Mesenchymal stem cell (in vitro differentiated cells and primary cell): ENCODE results near the gene ZNF30.

Source experiments
- DNase-seq: peaks from one replicate; pipeline ENCODE4 v3.0.0-alpha.2; 2013
- H2AFZ ChIP-seq: one replicate; pipeline ENCODE4 v1.6.1; 2013; ENCODE audit warnings: low read depth, mild to moderate bottlenecking, control low read depth, inconsistent platforms, low read length, moderate library complexity
- H2AK5ac ChIP-seq: 2 replicates; pipeline ENCODE4 v1.6.1; 2013; ENCODE audit warnings: low read length, moderate library complexity, mild to moderate bottlenecking, inconsistent platforms; ENCODE audit not compliant: severe bottlenecking
- H2BK120ac ChIP-seq: one replicate; pipeline ENCODE4 v1.6.1; 2013; ENCODE audit warnings: low read depth, mild to moderate bottlenecking, inconsistent platforms, low read length, moderate library complexity
- H2BK12ac ChIP-seq, 2 experiments: one replicate each; pipeline ENCODE4 v1.6.1; 2013; ENCODE audit warnings: inconsistent platforms in 2 of 2, low read length in 2 of 2, mild to moderate bottlenecking in 2 of 2, moderate library complexity in 2 of 2, control low read depth in 1 of 2
- H2BK15ac ChIP-seq: one replicate; pipeline ENCODE4 v1.6.1; 2013; ENCODE audit warnings: mild to moderate bottlenecking, low read depth, inconsistent platforms; ENCODE audit not compliant: poor library complexity, severe bottlenecking
- H2BK5ac ChIP-seq: 2 replicates; pipeline ENCODE4 v1.6.1; 2013; ENCODE audit warnings: low read depth, mild to moderate bottlenecking, low read length, control low read depth, inconsistent platforms; ENCODE audit not compliant: poor library complexity, severe bottlenecking
- H3K14ac ChIP-seq, 2 experiments: one replicate each; pipeline ENCODE4 v1.6.1; 2013; ENCODE audit warnings: inconsistent platforms in 2 of 2, low read length in 2 of 2, control low read depth in 1 of 2, mild to moderate bottlenecking in 1 of 2, moderate library complexity in 1 of 2
- H3K18ac ChIP-seq, 2 experiments: one replicate each; pipeline ENCODE4 v1.6.1; 2013; ENCODE audit warnings: inconsistent platforms in 2 of 2, low read length in 2 of 2, control low read depth in 1 of 2, low read depth in 1 of 2, mild to moderate bottlenecking in 1 of 2
- H3K23ac ChIP-seq, 2 experiments: one replicate each; pipeline ENCODE4 v1.6.1; 2013; ENCODE audit warnings: inconsistent platforms in 2 of 2, low read length in 2 of 2, mild to moderate bottlenecking in 2 of 2, moderate library complexity in 2 of 2, control low read depth in 1 of 2
- H3K27ac ChIP-seq: 2 replicates; pipeline ENCODE4 v1.5.1; 2013; ENCODE audit warnings: mild to moderate bottlenecking, moderate library complexity, low read length, control low read depth, inconsistent platforms; ENCODE audit not compliant: poor library complexity, severe bottlenecking
- H3K27me3 ChIP-seq, 2 experiments: 2 replicates each; pipeline versions ENCODE4 v1.6.1 to v1.7.0; 2013; ENCODE audit warnings: low read length in 2 of 2, mild to moderate bottlenecking in 2 of 2, moderate library complexity in 2 of 2, control low read depth in 1 of 2, inconsistent platforms in 1 of 2; ENCODE audit not compliant: control insufficient read depth in 1 of 2, insufficient read depth in 1 of 2
- H3K36me3 ChIP-seq, 2 experiments: 2 replicates each; pipeline versions ENCODE4 v1.6.1 to v1.7.0; 2013; ENCODE audit warnings: low read length in 2 of 2, control low read depth in 1 of 2, inconsistent platforms in 1 of 2, low read depth in 1 of 2, mild to moderate bottlenecking in 1 of 2; ENCODE audit not compliant: insufficient read depth in 2 of 2, control insufficient read depth in 1 of 2
- H3K4ac ChIP-seq, 2 experiments: one replicate each; pipeline ENCODE4 v1.6.1; 2013; ENCODE audit warnings: inconsistent platforms in 2 of 2, low read length in 2 of 2, mild to moderate bottlenecking in 2 of 2, moderate library complexity in 2 of 2, control low read depth in 1 of 2, low read depth in 1 of 2
- H3K4me1 ChIP-seq: 2 replicates; pipeline ENCODE4 v1.6.1; 2013; ENCODE audit warnings: low read depth, low read length, control low read depth; ENCODE audit not compliant: control insufficient read depth, insufficient read depth
- H3K4me2 ChIP-seq: 2 replicates; pipeline ENCODE4 v1.6.1; 2013; ENCODE audit warnings: low read length, mild to moderate bottlenecking, inconsistent platforms; ENCODE audit not compliant: poor library complexity, severe bottlenecking
- H3K4me3 ChIP-seq, 2 experiments: 2 replicates each; pipeline versions ENCODE4 v1.5.1 to v1.7.0; 2013; ENCODE audit warnings: low read length in 2 of 2, mild to moderate bottlenecking in 2 of 2, control low read depth in 1 of 2, low read depth in 1 of 2; ENCODE audit not compliant: insufficient read depth in 1 of 2
- H3K79me1 ChIP-seq: replicated peaks from 2 replicates; pipeline ENCODE4 v1.6.1; 2013; ENCODE audit warnings: mild to moderate bottlenecking, control low read depth, low read length, inconsistent platforms; ENCODE audit not compliant: poor library complexity, severe bottlenecking
- H3K9ac ChIP-seq: 2 replicates; pipeline ENCODE4 v1.7.0; 2013; ENCODE audit warnings: mild to moderate bottlenecking, low read length, moderate library complexity
- H3K9me3 ChIP-seq: 2 replicates; pipeline ENCODE4 v1.7.0; 2013; ENCODE audit warnings: mild to moderate bottlenecking, low read length; ENCODE audit not compliant: control insufficient read depth
- H4K8ac ChIP-seq: one replicate; pipeline ENCODE4 v1.6.1; 2013; ENCODE audit warnings: inconsistent platforms, mild to moderate bottlenecking, low read length, moderate library complexity
- H4K91ac ChIP-seq: one replicate; pipeline ENCODE4 v1.6.1; 2013; ENCODE audit warnings: mild to moderate bottlenecking, low read length, inconsistent platforms
- WGBS: methylation state at CpG from one replicate; pipeline ENCODE4 v1.1.7; 2013; ENCODE audit warnings: mixed read lengths; 5-methylcytosine and 5-hydroxymethylcytosine counted together

ZNF30 gene

GRCh38 chr19:34972163-34972705 lies 45.5 kb downstream of the ZNF30 start:
- H2BK5ac ChIP-seq = no peak overlapping the region
- no peak overlapping the region for H3K14ac ChIP-seq
- H2BK120ac ChIP-seq = no peak overlapping the region
- peaks cover 6% of the 10 kb centered on the region for H3K9me3 ChIP-seq
- 67% methylated on average over 6 of the region's 7 CpGs for WGBS
- no peak overlapping the region for H3K4ac ChIP-seq
- no peak overlapping the region for H2AK5ac ChIP-seq
- no peaks in the 10 kb centered on the region for H3K79me1 ChIP-seq
- no peak overlapping the region for H3K4me3 ChIP-seq
- H4K91ac ChIP-seq = no peak overlapping the region
- DNase-seq = no peak
- no peak overlapping the region for H2AFZ ChIP-seq
- H3K4me1 ChIP-seq = peaks cover 1% of the 10 kb centered on the region
- H3K18ac ChIP-seq = no peak overlapping the region
- H3K27ac ChIP-seq = no peak overlapping the region
- H3K4me2 ChIP-seq = no peak overlapping the region
- no peak overlapping the region for H2BK15ac ChIP-seq
- no peak overlapping the region for H3K23ac ChIP-seq
- no peaks in the 10 kb centered on the region for H3K36me3 ChIP-seq
- H3K9ac ChIP-seq = no peak overlapping the region
- H2BK12ac ChIP-seq = no peak overlapping the region
- no peak overlapping the region for H4K8ac ChIP-seq
- peaks cover 4 to 9% of the 10 kb centered on the region in 2 experiments for H3K27me3 ChIP-seq

GRCh38 chr19:34974646-34975045 lies 47.9 kb downstream of the ZNF30 start:
- H3K9me3 ChIP-seq = no peaks in the 10 kb centered on the region

DNA sequence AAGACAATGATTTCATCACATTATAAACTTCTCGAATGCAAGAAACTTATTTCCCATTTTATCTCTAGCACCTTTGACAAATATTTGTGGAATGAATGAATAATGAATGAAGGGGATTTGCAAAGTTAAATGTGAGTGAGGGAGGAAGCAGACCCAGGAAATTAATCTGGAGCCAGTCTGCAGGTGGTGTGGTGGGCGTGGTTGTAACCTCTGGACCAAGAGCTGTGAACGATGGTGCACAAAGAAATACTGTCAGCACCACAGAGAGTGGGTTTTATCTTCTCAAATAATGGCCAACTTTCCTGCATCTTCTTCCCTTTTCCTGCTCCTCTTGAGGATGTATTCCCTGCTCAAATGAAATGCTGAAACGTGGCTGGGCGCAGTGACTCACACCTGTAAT lies 48.4 kb downstream of the ZNF30 start:
- Histone ChIP-seq H2BK5ac (no peak overlapping the region), H3K4me1 (peaks cover 1% of the 10 kb centered on the region), H3K27ac (no peak overlapping the region), H3K9ac (no peak overlapping the region), H4K91ac (no peak overlapping the region), H2BK15ac (no peak overlapping the region), H3K27me3 (peaks cover 4 to 19% of the 10 kb centered on the region in 2 experiments), H3K23ac (no peak overlapping the region), H3K18ac (no peak overlapping the region), H2AK5ac (no peak overlapping the region), H3K36me3 (no peaks in the 10 kb centered on the region), H2AFZ (no peak overlapping the region), H3K4me3 (no peak overlapping the region), H4K8ac (no peak overlapping the region), H2BK120ac (no peak overlapping the region), H3K14ac (no peak overlapping the region), H3K9me3 (no peaks in the 10 kb centered on the region), H3K4ac (no peak overlapping the region), H2BK12ac (no peak overlapping the region), H3K4me2 (no peak overlapping the region), H3K79me1 (no peaks in the 10 kb centered on the region)
- DNase-seq = no peak
- 76% methylated on average over 3 of the region's 5 CpGs for WGBS

More at GRCh38 chr19:34974646-34975045, 47.9 kb downstream of the ZNF30 start:
- Histone ChIP-seq H3K18ac (no peak overlapping the region), H2BK5ac (no peak overlapping the region), H3K23ac (no peak overlapping the region), H2BK12ac (no peak overlapping the region), H3K4ac (no peak overlapping the region), H3K14ac (no peak overlapping the region), H2BK120ac (no peak overlapping the region), H3K9ac (no peak overlapping the region), H3K4me3 (no peak overlapping the region), H2AK5ac (no peak overlapping the region), H3K4me1 (peaks cover 1% of the 10 kb centered on the region), H3K27ac (no peak overlapping the region), H3K27me3 (peaks cover 4 to 15% of the 10 kb centered on the region in 2 experiments), H3K79me1 (no peaks in the 10 kb centered on the region), H4K91ac (no peak overlapping the region), H2BK15ac (no peak overlapping the region), H3K36me3 (no peaks in the 10 kb centered on the region), H3K4me2 (no peak overlapping the region), H4K8ac (no peak overlapping the region), H2AFZ (no peak overlapping the region)
- WGBS = 77% methylated on average over 3 of the region's 5 CpGs
- no peak for DNase-seq

DNA sequence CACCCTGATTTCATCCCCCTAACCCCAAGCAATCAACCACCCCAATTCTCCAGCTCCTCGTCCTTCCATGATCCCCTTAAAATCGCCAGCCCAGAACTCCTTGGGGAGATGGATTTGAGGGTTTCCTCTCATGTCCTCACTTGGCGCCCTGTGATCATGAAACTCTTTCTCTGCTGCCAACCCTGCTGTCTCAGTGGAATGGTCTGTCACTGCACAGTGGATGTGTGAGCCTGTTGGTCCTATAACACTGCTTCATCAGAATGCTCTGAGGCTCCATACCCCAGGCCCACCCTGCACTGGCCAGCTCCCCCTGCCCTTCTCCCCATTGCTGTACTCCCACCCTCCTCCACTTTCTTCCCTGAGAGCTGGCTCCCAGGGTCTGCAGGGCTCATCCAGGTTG lies 49.9 kb downstream of the ZNF30 start:
- no peak overlapping the region for H3K14ac ChIP-seq
- no peak overlapping the region for H4K8ac ChIP-seq
- H2AK5ac ChIP-seq = no peak overlapping the region
- no peak overlapping the region for H3K27ac ChIP-seq
- H3K79me1 ChIP-seq = no peaks in the 10 kb centered on the region
- no peak overlapping the region for H3K4me3 ChIP-seq
- H3K18ac ChIP-seq = no peak overlapping the region
- no peak overlapping the region for H2BK15ac ChIP-seq
- no peak overlapping the region for H3K9ac ChIP-seq
- peaks cover 1% of the 10 kb centered on the region for H3K4me1 ChIP-seq
- no peak overlapping the region for H2BK5ac ChIP-seq
- H3K4ac ChIP-seq = no peak overlapping the region
- peak overlapping the region; percentile 37 for H4K91ac ChIP-seq
- H3K4me2 ChIP-seq = no peak overlapping the region
- 88% methylated on average over 1 of the region's 3 CpGs for WGBS
- H2AFZ ChIP-seq = no peak overlapping the region
- H3K9me3 ChIP-seq = no peaks in the 10 kb centered on the region
- H2BK120ac ChIP-seq = no peak overlapping the region
- peaks cover 4 to 21% of the 10 kb centered on the region in 2 experiments for H3K27me3 ChIP-seq
- H3K23ac ChIP-seq = no peak overlapping the region
- no peaks in the 10 kb centered on the region for H3K36me3 ChIP-seq
- no peak for DNase-seq
- H2BK12ac ChIP-seq = no peak overlapping the region
